Stomach smooth muscle (tissue), 2 donors: ENCODE measurements around the gene NR2E1.

Source experiments
- H3K27ac ChIP-seq: one replicate; pipeline ENCODE4 v1.7.0; 2013; ENCODE audit warnings: mild to moderate bottlenecking, low read length, inconsistent platforms
- H3K27me3 ChIP-seq, 2 donors: one replicate each; pipeline ENCODE4 v1.7.0; 2013; ENCODE audit warnings: low read length in 2 of 2; ENCODE audit not compliant: insufficient read depth in 2 of 2, control insufficient read depth in 1 of 2
- H3K36me3 ChIP-seq, 2 donors: one replicate each; pipeline ENCODE4 v1.7.0; 2013; ENCODE audit warnings: low read length in 2 of 2; ENCODE audit not compliant: control insufficient read depth in 2 of 2, insufficient read depth in 2 of 2
- H3K4me1 ChIP-seq: one replicate; pipeline ENCODE4 v1.7.0; 2013; ENCODE audit warnings: low read length; ENCODE audit not compliant: control insufficient read depth, insufficient read depth
- H3K4me3 ChIP-seq, 2 donors: one replicate each; pipeline ENCODE4 v1.7.0; 2013; ENCODE audit warnings: low read length in 2 of 2
- H3K9ac ChIP-seq, 2 donors: one replicate each; pipeline ENCODE4 v1.7.0; 2013; ENCODE audit warnings: low read length in 2 of 2, mild to moderate bottlenecking in 1 of 2
- H3K9me3 ChIP-seq, 2 donors: one replicate each; pipeline ENCODE4 v1.7.0; 2013; ENCODE audit warnings: low read length in 2 of 2; ENCODE audit not compliant: control insufficient read depth in 2 of 2
- donor health status: healthy.
- donor health status: Pancreatic carcinoma.

The NR2E1 gene

DNA sequence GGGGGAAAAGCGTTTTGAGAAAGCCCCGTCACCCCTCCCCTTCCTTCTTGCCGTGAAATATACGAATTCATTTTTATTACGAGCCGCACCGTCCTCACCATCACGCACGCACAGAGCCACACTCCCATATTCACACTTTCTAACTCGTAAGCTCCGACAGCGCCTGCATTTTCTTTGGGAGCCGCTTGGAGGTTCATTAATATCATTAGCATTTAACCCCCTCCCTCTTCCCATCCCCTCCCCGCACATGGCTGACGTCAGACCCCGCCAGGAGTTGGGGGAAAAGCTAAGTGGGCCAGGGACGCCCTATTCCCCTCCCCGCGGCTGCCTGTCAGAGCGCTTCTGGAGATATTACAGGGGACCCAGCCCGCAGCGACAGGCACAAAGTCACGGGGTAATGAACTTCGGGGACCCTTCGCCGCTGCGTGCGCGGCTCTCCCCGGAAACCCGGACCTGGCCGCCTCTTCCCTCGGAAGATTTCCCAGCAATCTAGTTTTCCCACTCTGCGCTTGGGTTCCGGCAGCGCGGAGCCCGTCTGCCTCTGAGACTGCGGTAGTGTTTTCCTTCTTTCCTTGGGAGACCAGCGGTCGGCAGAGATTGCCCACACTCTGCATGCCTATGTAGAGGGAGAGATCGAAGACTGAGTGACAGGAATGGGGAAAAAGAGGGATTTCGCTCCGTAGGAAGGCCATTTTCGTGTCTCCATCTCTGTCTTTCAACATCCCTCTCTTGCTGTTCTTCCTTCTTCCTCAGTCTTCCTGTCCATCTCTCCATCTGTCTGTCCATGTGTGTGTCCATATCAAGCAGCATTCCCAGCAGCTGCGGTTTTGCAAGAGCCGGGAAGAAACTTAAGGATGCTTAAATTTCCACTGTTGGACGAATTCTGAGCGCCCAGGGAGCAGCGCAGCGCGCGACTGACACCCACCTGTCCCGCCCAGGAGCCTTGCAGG lies at the start of gene NR2E1:
TSS of gene NR2E1 (plus strand) at position 309 of the 950 bp plus-strand sequence. CDS start 744 bp downstream, outside the sequence.
- Histone ChIP-seq H3K27ac (no peak within 1 kb of the TSS), H3K9ac (no peak within 1 kb of the TSS), H3K27me3 (peaks cover 91 to 99% of the 10 kb centered on the region in 2 donors), H3K36me3 (no peaks in the 10 kb centered on the region), H3K4me1 (peaks cover 44% of the 10 kb centered on the region), H3K4me3 (peak within 1 kb of the TSS; percentile 16 to 55), H3K9me3 (peaks cover 0 to 6% of the 10 kb centered on the region in 2 donors)

GRCh38 chr6:108116546-108117426 lies 49.0 kb upstream of the NR2E1 start:
- no peak overlapping the region for H3K9ac ChIP-seq
- H3K4me1 ChIP-seq, result peaks cover 32% of the 10 kb centered on the region
- no peaks in the 10 kb centered on the region for H3K9me3 ChIP-seq
- H3K27ac ChIP-seq, result no peak overlapping the region
- no peaks in the 10 kb centered on the region for H3K36me3 ChIP-seq
- peak overlapping the region; percentile 71 to 77 for H3K4me3 ChIP-seq
- H3K27me3 ChIP-seq, result peaks cover 66 to 86% of the 10 kb centered on the region in 2 donors

GRCh38 chr6:108117427-108118358 lies 48.1 kb upstream of the NR2E1 start:
- H3K4me3 ChIP-seq, result peak overlapping the region; percentile 71 to 77
- no peak overlapping the region for H3K9ac ChIP-seq
- peaks cover 32% of the 10 kb centered on the region for H3K4me1 ChIP-seq
- no peak overlapping the region for H3K27ac ChIP-seq
- no peaks in the 10 kb centered on the region for H3K9me3 ChIP-seq
- no peaks in the 10 kb centered on the region for H3K36me3 ChIP-seq
- H3K27me3 ChIP-seq, result peaks cover 71 to 90% of the 10 kb centered on the region in 2 donors

DNA sequence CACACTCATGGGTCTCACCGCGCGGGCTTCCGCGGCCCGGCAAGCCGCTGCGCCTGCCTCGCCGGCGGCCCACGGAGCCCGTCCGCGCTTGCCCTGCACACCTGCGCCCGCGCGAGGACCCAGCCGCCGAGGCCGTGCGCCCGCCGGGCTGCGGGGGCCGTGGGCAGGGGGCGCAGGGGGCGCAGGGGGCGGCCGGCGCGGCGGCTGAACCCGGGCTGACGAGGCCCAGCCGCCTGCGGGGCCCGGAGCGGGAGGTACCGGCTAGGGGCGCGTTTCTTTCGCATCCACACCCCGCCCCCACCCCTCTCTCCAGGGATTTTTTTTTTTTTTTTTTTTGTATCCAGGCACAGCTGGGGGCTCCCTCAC lies 47.5 kb upstream of the NR2E1 start:
- no peak overlapping the region for H3K9ac ChIP-seq
- peaks cover 74 to 89% of the 10 kb centered on the region in 2 donors for H3K27me3 ChIP-seq
- peaks cover 0 to under 1% of the 10 kb centered on the region in 2 donors for H3K9me3 ChIP-seq
- H3K4me1 ChIP-seq, result peaks cover 32% of the 10 kb centered on the region
- H3K36me3 ChIP-seq, result no peaks in the 10 kb centered on the region
- peak overlapping the region; percentile 74 to 77 for H3K4me3 ChIP-seq
- H3K27ac ChIP-seq, result no peak overlapping the region

- Histone ChIP-seq H3K4me1 (peaks cover 26% of the 10 kb centered on the region), H3K27ac (no peak overlapping the region), H3K4me3 (peak overlapping the region; percentile 63 to 74)
These were observed 46.7 kb upstream of the NR2E1 start for GRCh38 chr6:108118810-108119768.

GRCh38 chr6:108119769-108120141 lies 46.1 kb upstream of the NR2E1 start:
- Histone ChIP-seq H3K4me1 (peaks cover 25% of the 10 kb centered on the region), H3K9ac (no peak overlapping the region), H3K27ac (no peak overlapping the region), H3K36me3 (no peaks in the 10 kb centered on the region), H3K9me3 (peaks cover 2 to 4% of the 10 kb centered on the region in 2 donors), H3K27me3 (peaks cover 76 to 84% of the 10 kb centered on the region in 2 donors), H3K4me3 (no peak overlapping the region)

More at GRCh38 chr6:108118810-108119768, 46.7 kb upstream of the NR2E1 start:
- no peak overlapping the region for H3K9ac ChIP-seq
- H3K36me3 ChIP-seq, result no peaks in the 10 kb centered on the region
- H3K9me3 ChIP-seq, result peaks cover 0 to 2% of the 10 kb centered on the region in 2 donors
- H3K27me3 ChIP-seq, result peaks cover 74 to 89% of the 10 kb centered on the region in 2 donors

DNA sequence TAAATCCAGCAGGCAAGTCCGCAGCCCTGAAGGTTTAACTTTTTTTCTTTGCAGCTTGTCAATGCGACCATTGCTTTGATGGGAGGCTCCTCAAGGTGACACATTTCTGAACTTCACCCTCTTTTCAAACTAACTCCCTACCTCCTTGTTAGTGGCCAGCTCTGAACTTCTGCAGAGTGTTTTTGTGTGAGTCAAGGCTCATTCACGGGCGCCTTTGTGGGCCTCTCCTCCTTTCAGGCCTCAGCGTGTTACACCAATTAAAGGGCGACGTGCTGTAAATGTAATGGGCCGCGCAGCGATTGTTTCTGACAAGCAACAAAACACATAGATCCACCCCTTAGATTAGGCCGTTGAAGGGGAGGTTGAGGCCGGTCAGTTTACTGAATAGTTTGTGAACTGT lies 45.5 kb upstream of the NR2E1 start:
- no peak overlapping the region for H3K4me3 ChIP-seq
- H3K27me3 ChIP-seq, result peaks cover 71 to 79% of the 10 kb centered on the region in 2 donors
- H3K9me3 ChIP-seq, result peaks cover 2 to 4% of the 10 kb centered on the region in 2 donors
- no peaks in the 10 kb centered on the region for H3K36me3 ChIP-seq
- H3K27ac ChIP-seq, result no peak overlapping the region
- H3K9ac ChIP-seq, result no peak overlapping the region
- H3K4me1 ChIP-seq, result peaks cover 19% of the 10 kb centered on the region

GRCh38 chr6:108121612-108122011 lies 44.2 kb upstream of the NR2E1 start:
- peaks cover 19% of the 10 kb centered on the region for H3K4me1 ChIP-seq
- H3K27me3 ChIP-seq, result peaks cover 64 to 77% of the 10 kb centered on the region in 2 donors
- no peak overlapping the region for H3K9ac ChIP-seq
- H3K9me3 ChIP-seq, result peaks cover 2 to 6% of the 10 kb centered on the region in 2 donors
- H3K36me3 ChIP-seq, result no peaks in the 10 kb centered on the region
- H3K27ac ChIP-seq, result no peak overlapping the region
- H3K4me3 ChIP-seq, result no peak overlapping the region

GRCh38 chr6:108123481-108123929 lies 42.3 kb upstream of the NR2E1 start:
- peaks cover 9% of the 10 kb centered on the region for H3K4me1 ChIP-seq
- H3K36me3 ChIP-seq, result no peaks in the 10 kb centered on the region
- no peak overlapping the region for H3K4me3 ChIP-seq
- H3K27ac ChIP-seq, result no peak overlapping the region
- H3K9me3 ChIP-seq, result peaks cover 2 to 6% of the 10 kb centered on the region in 2 donors
- no peak overlapping the region for H3K9ac ChIP-seq
- H3K27me3 ChIP-seq, result peaks cover 53 to 63% of the 10 kb centered on the region in 2 donors
